Activated CD4-positive, alpha-beta T cell treated with anti-CD3 and anti-CD28 coated beads for 36 hours (primary cell): ENCODE data around the gene TSHZ2. TPM values are rescaled to one million over a fixed set of nuclear protein-coding genes. Genes with fewer than 3 reads are reported as not detected.
"Not testable (repeated sequence)": the region's sequence is repeated elsewhere in the genome, so short reads cannot be mapped to it uniquely, and the experiment has no call there.

ENCODE experiments used
- ATAC-seq: fragments of 200-7000 bp; cut with Tn5 transposase; one replicate; pipeline ENCODE4 v1.10.0; 2021; ENCODE audit warnings: mild to moderate bottlenecking, moderate library complexity
- CTCF ChIA-PET: fragments of 350-600 bp; sonication (Branson Sonifier 250); formaldehyde crosslinking; loops from one replicate; lab custom pipeline; 2021; ENCODE audit warnings: antibody characterized with exemption; lab: Charles Lee
- POLR2A ChIA-PET: fragments of 350-600 bp; sonication (Branson Sonifier 250); formaldehyde crosslinking; loops from one replicate; lab custom pipeline; 2021; ENCODE audit warnings: antibody characterized with exemption, inconsistent platforms; lab: Charles Lee
- DNase-seq: peaks from one replicate; pipeline ENCODE4 v3.0.0-alpha.2; 2020
- H3K27ac Mint-ChIP-seq: one replicate; pipeline ENCODE4 v1.8.0; 2021; ENCODE audit warnings: mixed read lengths
- H3K27me3 Mint-ChIP-seq: one replicate; pipeline ENCODE4 v1.8.0; 2021; ENCODE audit warnings: mixed read lengths
- H3K36me3 Mint-ChIP-seq: one replicate; pipeline ENCODE4 v1.8.0; 2021; ENCODE audit warnings: low read depth, mixed read lengths
- H3K4me1 Mint-ChIP-seq: one replicate; pipeline ENCODE4 v1.8.0; 2021; ENCODE audit warnings: mixed read lengths
- H3K4me3 Mint-ChIP-seq: one replicate; pipeline ENCODE4 v1.8.0; 2021; ENCODE audit warnings: mild to moderate bottlenecking, moderate library complexity, mixed read lengths
- H3K9me3 Mint-ChIP-seq: one replicate; pipeline ENCODE4 v1.8.0; 2021; ENCODE audit warnings: low read depth, mixed read lengths
- intact Hi-C, 2 experiments: fragments of 100-400 bp; cut with DNase I in 1 of 2; cut with micrococcal nuclease in 1 of 2; formaldehyde crosslinking; loops; one replicate each; pipeline versions ENCODE4 v1.14.2 to v1.15.1; 2022 to 2024; cut with DNase I, micrococcal nuclease
- total RNA-seq, 2 experiments: library from RNA; stranded (reverse); gene quantifications; one replicate each; pipeline ENCODE4 v1.2.3, GENCODE V29; 2021

Gene TSHZ2
- total RNA-seq, 2 experiments from 2014 or later, result 25.9 to 43.6 TPM

GRCh38 chr20:52964131-52964530, 8.0 kb upstream of the TSHZ2 start:
- no peak for ATAC-seq
- POLR2A ChIA-PET, result no interaction called here

GRCh38 chr20:52965380-52965779, 6.8 kb upstream of the TSHZ2 start:
- DNase-seq (no peak), ATAC-seq (no peak)
- no peak overlapping the region for H3K27ac Mint-ChIP-seq
- H3K9me3 Mint-ChIP-seq, result no peaks in the 10 kb centered on the region
- no peaks in the 10 kb centered on the region for H3K36me3 Mint-ChIP-seq
- H3K27me3 Mint-ChIP-seq, result peaks cover 10% of the 10 kb centered on the region
- POLR2A ChIA-PET, result no interaction called here
- CTCF ChIA-PET, result no interaction called here
- H3K4me1 Mint-ChIP-seq, result peaks cover 13% of the 10 kb centered on the region
- intact Hi-C loops, result no loop called here
- H3K4me3 Mint-ChIP-seq, result no peak overlapping the region

More at GRCh38 chr20:52964131-52964530, 8.0 kb upstream of the TSHZ2 start:
- CTCF ChIA-PET, result no interaction called here
- intact Hi-C loops, result no loop called here
- Mint-ChIP-seq H3K4me1 (peaks cover 14% of the 10 kb centered on the region), H3K36me3 (no peaks in the 10 kb centered on the region), H3K9me3 (no peaks in the 10 kb centered on the region), H3K27me3 (peaks cover 10% of the 10 kb centered on the region), H3K27ac (no peak overlapping the region), H3K4me3 (no peak overlapping the region)
- DNase-seq, result no peak

DNA sequence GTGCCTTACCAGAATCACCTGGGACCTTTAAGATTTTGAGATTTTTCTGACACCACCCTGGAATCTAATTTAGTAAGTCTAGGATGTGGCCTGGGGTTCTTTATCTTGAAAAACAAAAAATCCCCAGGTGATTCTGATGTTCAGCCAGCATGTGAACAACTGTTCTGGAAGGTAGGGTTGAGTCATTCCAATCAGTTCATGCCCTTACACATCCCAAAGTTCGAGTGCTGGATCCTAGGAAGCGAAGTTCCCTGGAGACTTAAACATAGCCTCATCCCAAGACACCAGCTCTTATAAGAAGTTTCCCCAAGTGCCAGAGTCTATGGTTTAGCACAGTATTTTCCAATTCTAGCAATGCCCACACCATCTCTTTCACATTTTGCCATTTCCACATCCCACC, 6.3 kb upstream of the TSHZ2 start:
- ATAC-seq (no peak), DNase-seq (no peak)
- Mint-ChIP-seq H3K27ac (no peak overlapping the region), H3K9me3 (no peaks in the 10 kb centered on the region), H3K27me3 (peaks cover 10% of the 10 kb centered on the region), H3K36me3 (no peaks in the 10 kb centered on the region), H3K4me1 (peaks cover 13% of the 10 kb centered on the region), H3K4me3 (no peak overlapping the region)
- intact Hi-C loops, result no loop called here
- ChIA-PET CTCF (no interaction called here), POLR2A (no interaction called here)

DNA sequence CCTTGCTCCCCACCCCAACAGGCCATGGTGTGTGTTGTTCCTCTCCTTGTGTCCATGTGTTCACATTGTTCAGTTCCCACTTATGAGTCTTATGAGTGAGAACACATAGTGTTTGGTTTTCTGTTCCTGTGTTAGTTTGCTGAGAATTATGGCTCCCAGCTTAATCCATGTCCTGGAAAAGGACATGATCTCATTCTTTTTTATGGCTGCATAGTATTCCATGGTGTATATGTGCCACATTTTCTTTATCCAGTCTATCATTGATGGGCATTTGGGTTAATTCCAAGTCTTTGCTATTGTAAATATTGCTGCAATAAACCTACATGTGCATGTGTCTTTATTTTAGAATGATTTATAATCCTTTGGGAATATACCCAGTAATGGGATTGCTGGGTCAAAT, 5.6 kb upstream of the TSHZ2 start:
- H3K4me1 Mint-ChIP-seq, result peaks cover 18% of the 10 kb centered on the region
- POLR2A ChIA-PET, H3K36me3 Mint-ChIP-seq, CTCF ChIA-PET, ATAC-seq, H3K27ac Mint-ChIP-seq, intact Hi-C loops, DNase-seq, H3K4me3 Mint-ChIP-seq, H3K9me3 Mint-ChIP-seq: not testable (repeated sequence)
- peaks cover 13% of the 10 kb centered on the region for H3K27me3 Mint-ChIP-seq

GRCh38 chr20:52971498-52972189, 514 bp upstream of the TSHZ2 start:
- H3K9me3 Mint-ChIP-seq, result no peaks in the 10 kb centered on the region
- DNase-seq (no peak), ATAC-seq (no peak)
- H3K27me3 Mint-ChIP-seq, result peaks cover 8% of the 10 kb centered on the region
- ChIA-PET CTCF (interaction anchor here (0.6 to 0.7 kb wide), 2 partner anchors 10 to 177 kb away, joined by 3 read pairs; no protein-coding TSS in a partner anchor), POLR2A (interaction anchor here (1.1 kb wide), 1 partner anchor 52 kb away, joined by 6 read pairs; no protein-coding TSS in a partner anchor)
- peak overlapping the region; percentile 79 for H3K4me3 Mint-ChIP-seq
- intact Hi-C loops, result loop anchor here (2.0 to 10.0 kb wide), 5 partner anchors 231 to 973 kb away; no protein-coding TSS in a partner anchor
- peaks cover 17% of the 10 kb centered on the region for H3K36me3 Mint-ChIP-seq
- H3K4me1 Mint-ChIP-seq, result peaks cover 33% of the 10 kb centered on the region
- H3K27ac Mint-ChIP-seq, result peak overlapping the region; percentile 73

GRCh38 chr20:52972965-52973819, 1.0 kb downstream of the TSHZ2 start:
- intact Hi-C loops, result loop anchor here (2.0 to 10.0 kb wide), 5 partner anchors 229 to 972 kb away; no protein-coding TSS in a partner anchor
- H3K4me3 Mint-ChIP-seq, result peak overlapping the region; percentile 79
- peak; percentile 30 for ATAC-seq
- DNase-seq, result peak; percentile 63
- ChIA-PET CTCF (interaction anchor here (0.6 to 1.3 kb wide), 6 partner anchors 15 to 236 kb away, joined by 3 to 5 read pairs (median 4); no protein-coding TSS in a partner anchor), POLR2A (interaction anchor here (0.6 to 3.0 kb wide), 10 partner anchors 28 to 927 kb away, joined by 3 to 30 read pairs (median 8); no protein-coding TSS in a partner anchor)
- H3K9me3 Mint-ChIP-seq, result no peaks in the 10 kb centered on the region
- H3K27me3 Mint-ChIP-seq, result peaks cover 8% of the 10 kb centered on the region
- H3K36me3 Mint-ChIP-seq, result peaks cover 25% of the 10 kb centered on the region
- H3K27ac Mint-ChIP-seq, result peak overlapping the region; percentile 94
- H3K4me1 Mint-ChIP-seq, result peaks cover 46% of the 10 kb centered on the region

DNA sequence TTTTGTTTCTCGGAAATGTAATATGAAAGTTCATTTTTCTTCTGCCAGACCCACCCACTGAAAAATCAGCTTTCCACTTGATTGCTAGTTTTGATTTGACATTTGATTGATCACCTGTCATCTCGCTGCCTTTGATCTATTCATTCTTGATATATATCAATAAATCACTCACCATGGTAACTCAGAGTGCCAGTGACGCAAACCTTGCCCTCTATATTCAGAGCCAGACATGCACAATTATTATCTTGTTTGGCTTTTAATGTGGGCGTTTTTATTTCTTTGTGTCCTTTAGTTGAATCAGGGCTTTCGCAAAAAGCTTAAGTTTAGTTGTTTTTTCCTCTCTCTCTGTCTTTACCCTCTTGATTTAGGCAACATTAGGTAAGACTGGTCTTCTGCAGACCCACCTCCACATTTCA, 2.0 kb downstream of the TSHZ2 start:
- Mint-ChIP-seq H3K27ac (peak overlapping the region; percentile 94), H3K27me3 (peaks cover 8% of the 10 kb centered on the region), H3K9me3 (no peaks in the 10 kb centered on the region), H3K4me3 (peak overlapping the region; percentile 79), H3K36me3 (peaks cover 25% of the 10 kb centered on the region), H3K4me1 (peaks cover 50% of the 10 kb centered on the region)
- DNase-seq, result peak; percentile 68
- ChIA-PET POLR2A (interaction anchor here (1.1 to 3.0 kb wide), 8 partner anchors 27 to 926 kb away, joined by 4 to 30 read pairs (median 10); no protein-coding TSS in a partner anchor), CTCF (interaction anchor here (0.7 to 1.3 kb wide), 4 partner anchors 16 to 235 kb away, joined by 3 to 4 read pairs (median 4); no protein-coding TSS in a partner anchor)
- intact Hi-C loops, result loop anchor here (1.0 to 10.0 kb wide), 14 partner anchors 27 to 971 kb away; no protein-coding TSS in a partner anchor
- ATAC-seq, result peak; percentile 45

DNA sequence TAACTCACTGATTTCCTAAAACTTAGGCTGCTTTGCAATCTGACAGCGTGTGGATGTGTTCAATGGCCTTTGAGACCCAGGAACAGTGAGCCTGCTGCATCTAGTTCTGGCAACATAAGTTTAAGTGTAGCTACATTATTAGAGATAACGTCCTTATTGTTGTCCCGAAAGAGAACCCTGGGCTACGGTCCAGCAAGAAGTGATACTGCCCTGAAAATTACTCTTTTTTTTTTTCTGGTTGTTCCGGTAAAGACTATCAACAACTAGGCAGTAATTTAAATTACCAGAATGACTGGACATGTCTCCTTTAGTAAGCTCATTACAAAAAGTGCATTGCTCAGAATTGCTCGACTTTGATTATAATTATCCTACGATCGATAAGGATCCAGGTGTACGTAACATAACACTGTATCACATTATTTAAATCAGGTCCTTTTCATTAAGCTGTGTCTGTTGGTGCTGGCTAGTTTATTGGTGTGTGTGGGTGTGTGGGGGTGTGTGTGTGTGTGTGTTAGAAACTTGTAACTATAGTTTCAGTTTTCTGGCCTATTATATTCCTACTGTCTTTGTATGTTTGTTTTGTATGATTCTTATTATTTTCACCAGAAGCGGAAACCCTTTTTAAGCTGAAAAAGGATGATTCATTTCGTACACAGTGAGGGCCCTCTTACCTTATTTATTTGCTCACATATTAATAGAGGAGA, 3.0 kb downstream of the TSHZ2 start:
- ATAC-seq (peak; percentile 13), DNase-seq (peak; percentile 35)
- Mint-ChIP-seq H3K36me3 (peaks cover 29% of the 10 kb centered on the region), H3K27me3 (peaks cover 8% of the 10 kb centered on the region), H3K27ac (peak overlapping the region; percentile 94), H3K9me3 (no peaks in the 10 kb centered on the region), H3K4me3 (peak overlapping the region; percentile 79), H3K4me1 (peaks cover 57% of the 10 kb centered on the region)
- intact Hi-C loops, result loop anchor here (1.0 to 10.0 kb wide), 8 partner anchors 26 to 970 kb away; no protein-coding TSS in a partner anchor
- ChIA-PET POLR2A (interaction anchor here (0.6 to 3.0 kb wide), 13 partner anchors 26 to 925 kb away, joined by 3 to 30 read pairs (median 6); no protein-coding TSS in a partner anchor), CTCF (interaction anchor here (1.0 to 1.9 kb wide), 3 partner anchors 24 to 47 kb away, joined by 3 to 4 read pairs (median 4); no protein-coding TSS in a partner anchor)

DNA sequence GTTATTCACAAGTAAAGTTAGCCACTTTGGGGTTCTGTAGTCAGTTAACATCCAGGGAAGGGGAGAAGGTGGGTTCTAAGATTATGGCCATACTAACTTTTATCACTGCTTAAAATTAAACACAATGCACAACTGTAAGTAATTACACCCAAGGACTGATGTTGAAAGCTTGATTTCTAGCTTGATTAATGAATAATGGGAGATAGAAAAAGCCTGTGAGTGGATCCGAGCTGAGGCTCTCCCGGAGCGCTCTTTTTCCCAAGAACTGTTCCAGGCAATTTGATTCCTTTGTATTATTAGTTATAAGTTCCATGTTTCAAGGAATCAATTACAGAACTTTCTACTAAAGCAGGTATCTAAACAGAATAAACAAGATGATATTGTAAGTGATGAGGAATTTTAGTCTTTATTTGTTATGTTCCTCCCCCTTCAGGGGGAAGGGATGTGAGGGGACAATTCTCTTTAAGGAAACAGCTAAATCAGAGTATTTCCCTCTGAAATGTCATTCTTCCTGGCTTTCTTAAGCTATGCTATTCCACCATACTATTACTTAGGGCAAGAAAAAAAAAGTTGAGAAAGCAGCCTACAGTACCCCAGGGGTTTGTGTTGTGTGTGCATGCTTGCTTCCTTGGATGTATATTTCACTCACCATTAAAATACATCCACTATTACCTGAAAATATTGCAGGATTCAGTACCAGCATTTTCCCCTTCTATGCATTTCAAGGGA, 3.8 kb downstream of the TSHZ2 start:
- H3K27me3 Mint-ChIP-seq, result peaks cover 8% of the 10 kb centered on the region
- H3K36me3 Mint-ChIP-seq, result peaks cover 30% of the 10 kb centered on the region
- peak overlapping the region; percentile 94 for H3K27ac Mint-ChIP-seq
- DNase-seq (no peak), ATAC-seq (no peak)
- peak overlapping the region; percentile 79 for H3K4me3 Mint-ChIP-seq
- H3K9me3 Mint-ChIP-seq, result no peaks in the 10 kb centered on the region
- ChIA-PET POLR2A (interaction anchor here (0.7 to 3.0 kb wide), 11 partner anchors 25 to 799 kb away, joined by 3 to 30 read pairs (median 8); no protein-coding TSS in a partner anchor), CTCF (interaction anchor here (1.0 to 1.9 kb wide), 3 partner anchors 23 to 46 kb away, joined by 3 to 4 read pairs (median 4); no protein-coding TSS in a partner anchor)
- intact Hi-C loops, result loop anchor here (1.0 to 10.0 kb wide), 8 partner anchors 25 to 969 kb away; no protein-coding TSS in a partner anchor
- peaks cover 60% of the 10 kb centered on the region for H3K4me1 Mint-ChIP-seq
